ENCODE measurements around the gene CPXM1. TPM values are rescaled to one million over a fixed set of nuclear protein-coding genes. Genes with fewer than 3 reads are reported as not detected.

CPXM1 gene
- total RNA-seq, 1 donor from 2014 or later, result 19.4 TPM

DNA sequence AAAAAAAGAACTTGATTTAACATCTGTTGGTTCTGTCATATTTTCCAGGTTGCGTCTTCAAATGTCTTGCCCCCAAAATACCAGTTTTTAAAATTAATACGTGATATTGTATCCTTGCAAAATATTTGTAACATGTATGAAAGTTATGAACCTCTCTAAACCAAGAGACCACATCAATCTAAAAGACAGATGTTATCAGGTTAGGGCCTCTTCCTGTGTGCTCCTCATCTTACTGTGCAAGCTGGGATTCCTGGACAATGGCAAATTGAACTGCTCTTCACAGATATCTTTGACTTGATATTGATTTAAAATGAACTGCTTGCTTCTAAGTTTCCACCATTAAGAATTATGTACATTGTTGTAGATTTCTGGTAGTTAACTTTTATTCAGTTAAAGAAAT is 25.3 kb upstream of the CPXM1 start:
- intact Hi-C loops (cut with DNase I), result no loop called here
- peaks cover 15% of the 10 kb centered on the region for H3K4me1 ChIP-seq
- no peak overlapping the region for H3K27ac ChIP-seq
- no peak overlapping the region for H3K4me3 ChIP-seq
- no peaks in the 10 kb centered on the region for H3K27me3 ChIP-seq
- no peaks in the 10 kb centered on the region for H3K9me3 ChIP-seq
- no peak for TF ChIP-seq POLR2AphosphoS5 (IDR thresholded peaks at IDR 0.05; ENCODE audit: insufficient read depth in 1 of 2, low read depth in 1 of 2)
- no peak for DNase-seq (ENCODE audit: extremely low spot score in 2 of 2)
- H3K36me3 ChIP-seq, result no peaks in the 10 kb centered on the region

DNA sequence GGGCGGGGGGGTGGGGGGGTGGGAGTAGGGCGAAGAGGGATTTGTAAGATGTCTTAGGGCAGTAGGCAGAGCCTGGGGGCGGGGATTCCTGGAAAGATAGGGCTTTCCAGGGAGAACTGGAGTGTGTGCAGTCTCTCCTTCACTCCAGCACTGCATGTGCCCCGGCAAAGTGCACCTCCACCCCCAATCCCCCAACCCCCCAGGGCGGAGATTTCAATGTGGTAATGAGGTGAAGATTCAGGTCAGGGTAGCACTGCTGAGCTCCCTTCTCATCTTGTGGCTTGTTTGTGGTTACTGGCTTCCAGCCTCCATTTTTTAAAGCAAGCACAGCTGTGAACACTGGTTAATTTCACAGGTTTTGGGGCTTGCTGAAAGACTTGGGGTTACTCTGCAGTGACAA is 21.6 kb upstream of the CPXM1 start:
- DNase-seq (ENCODE audit: extremely low spot score in 2 of 2), result peak in 1 of 2 donors; percentile 81
- Histone ChIP-seq H3K27ac (no peak overlapping the region), H3K27me3 (no peaks in the 10 kb centered on the region), H3K4me1 (peaks cover 23% of the 10 kb centered on the region), H3K36me3 (no peaks in the 10 kb centered on the region), H3K9me3 (no peaks in the 10 kb centered on the region), H3K4me3 (peak overlapping the region in 1 of 2 donors; percentile 19)
- intact Hi-C loops (cut with DNase I), result no loop called here
- TF ChIP-seq POLR2AphosphoS5 (IDR thresholded peaks at IDR 0.05; ENCODE audit: insufficient read depth in 1 of 2, low read depth in 1 of 2) (no peak), POLR2A (IDR thresholded peaks at IDR 0.05) (no peak)
- TF ChIP-seq, protein P1, sequence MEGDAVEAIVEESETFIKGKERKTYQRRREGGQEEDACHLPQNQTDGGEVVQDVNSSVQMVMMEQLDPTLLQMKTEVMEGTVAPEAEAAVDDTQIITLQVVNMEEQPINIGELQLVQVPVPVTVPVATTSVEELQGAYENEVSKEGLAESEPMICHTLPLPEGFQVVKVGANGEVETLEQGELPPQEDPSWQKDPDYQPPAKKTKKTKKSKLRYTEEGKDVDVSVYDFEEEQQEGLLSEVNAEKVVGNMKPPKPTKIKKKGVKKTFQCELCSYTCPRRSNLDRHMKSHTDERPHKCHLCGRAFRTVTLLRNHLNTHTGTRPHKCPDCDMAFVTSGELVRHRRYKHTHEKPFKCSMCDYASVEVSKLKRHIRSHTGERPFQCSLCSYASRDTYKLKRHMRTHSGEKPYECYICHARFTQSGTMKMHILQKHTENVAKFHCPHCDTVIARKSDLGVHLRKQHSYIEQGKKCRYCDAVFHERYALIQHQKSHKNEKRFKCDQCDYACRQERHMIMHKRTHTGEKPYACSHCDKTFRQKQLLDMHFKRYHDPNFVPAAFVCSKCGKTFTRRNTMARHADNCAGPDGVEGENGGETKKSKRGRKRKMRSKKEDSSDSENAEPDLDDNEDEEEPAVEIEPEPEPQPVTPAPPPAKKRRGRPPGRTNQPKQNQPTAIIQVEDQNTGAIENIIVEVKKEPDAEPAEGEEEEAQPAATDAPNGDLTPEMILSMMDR (IDR thresholded peaks at IDR 0.05), result no peak

DNA sequence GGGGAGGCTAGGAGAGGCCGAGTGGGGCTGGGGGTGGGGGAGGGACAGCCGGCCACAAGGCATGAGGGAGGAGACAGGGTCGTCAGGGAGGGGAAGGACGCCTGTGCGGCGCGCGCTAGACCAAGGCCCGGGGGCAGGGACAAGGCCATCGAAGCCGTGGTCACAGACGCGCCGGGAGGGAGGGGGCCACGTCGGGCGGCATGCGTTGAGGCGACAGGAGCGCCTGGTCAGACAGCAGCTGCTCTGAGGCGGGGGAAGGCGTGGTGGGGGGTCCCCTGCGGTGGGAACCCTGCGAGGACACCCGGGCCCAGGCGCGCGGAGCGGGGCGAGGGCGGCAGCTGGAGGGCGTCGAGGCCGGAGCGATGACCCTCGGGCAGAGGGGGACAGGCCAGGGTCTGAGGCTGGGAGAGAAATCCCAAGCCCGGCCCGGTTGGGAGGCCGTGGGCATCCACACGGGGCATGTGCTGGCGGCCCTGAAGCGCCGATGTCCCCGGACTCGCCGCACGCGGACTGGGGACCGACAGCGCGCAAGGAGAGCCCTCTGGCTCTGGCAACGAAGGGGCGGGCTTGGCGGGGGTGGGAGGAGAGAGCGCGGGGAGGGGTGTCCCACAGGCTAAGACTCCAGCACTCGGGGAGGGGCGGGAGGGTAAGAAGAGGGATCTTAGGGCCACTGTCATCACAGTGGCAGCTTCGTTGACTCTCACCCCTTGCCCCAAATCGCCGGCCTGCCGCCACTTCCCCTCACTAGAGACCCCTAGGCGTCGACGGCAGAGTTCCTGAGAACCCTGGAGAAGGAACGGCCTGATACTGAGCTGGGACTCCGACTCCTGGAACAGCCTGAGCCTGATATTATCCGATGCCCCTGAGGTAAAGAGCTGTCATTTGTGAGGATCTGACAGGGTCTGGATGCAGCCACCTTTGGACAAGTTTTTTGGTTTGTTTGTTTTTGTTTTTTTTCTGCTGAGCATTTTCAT is 20.8 kb upstream of the CPXM1 start:
- DNase-seq (ENCODE audit: extremely low spot score in 2 of 2), result no peak
- intact Hi-C loops (cut with DNase I), result no loop called here
- H3K9me3 ChIP-seq, result no peaks in the 10 kb centered on the region
- TF ChIP-seq POLR2A (IDR thresholded peaks at IDR 0.05) (no peak), POLR2AphosphoS5 (IDR thresholded peaks at IDR 0.05; ENCODE audit: insufficient read depth in 1 of 2, low read depth in 1 of 2) (no peak)
- TF ChIP-seq, protein P1 (IDR thresholded peaks at IDR 0.05), result no peak
- no peaks in the 10 kb centered on the region for H3K36me3 ChIP-seq
- H3K27me3 ChIP-seq, result no peaks in the 10 kb centered on the region
- H3K4me3 ChIP-seq, result peak overlapping the region in 1 of 2 donors; percentile 19
- H3K27ac ChIP-seq, result peak overlapping the region; percentile 59
- H3K4me1 ChIP-seq, result peaks cover 32% of the 10 kb centered on the region

DNA sequence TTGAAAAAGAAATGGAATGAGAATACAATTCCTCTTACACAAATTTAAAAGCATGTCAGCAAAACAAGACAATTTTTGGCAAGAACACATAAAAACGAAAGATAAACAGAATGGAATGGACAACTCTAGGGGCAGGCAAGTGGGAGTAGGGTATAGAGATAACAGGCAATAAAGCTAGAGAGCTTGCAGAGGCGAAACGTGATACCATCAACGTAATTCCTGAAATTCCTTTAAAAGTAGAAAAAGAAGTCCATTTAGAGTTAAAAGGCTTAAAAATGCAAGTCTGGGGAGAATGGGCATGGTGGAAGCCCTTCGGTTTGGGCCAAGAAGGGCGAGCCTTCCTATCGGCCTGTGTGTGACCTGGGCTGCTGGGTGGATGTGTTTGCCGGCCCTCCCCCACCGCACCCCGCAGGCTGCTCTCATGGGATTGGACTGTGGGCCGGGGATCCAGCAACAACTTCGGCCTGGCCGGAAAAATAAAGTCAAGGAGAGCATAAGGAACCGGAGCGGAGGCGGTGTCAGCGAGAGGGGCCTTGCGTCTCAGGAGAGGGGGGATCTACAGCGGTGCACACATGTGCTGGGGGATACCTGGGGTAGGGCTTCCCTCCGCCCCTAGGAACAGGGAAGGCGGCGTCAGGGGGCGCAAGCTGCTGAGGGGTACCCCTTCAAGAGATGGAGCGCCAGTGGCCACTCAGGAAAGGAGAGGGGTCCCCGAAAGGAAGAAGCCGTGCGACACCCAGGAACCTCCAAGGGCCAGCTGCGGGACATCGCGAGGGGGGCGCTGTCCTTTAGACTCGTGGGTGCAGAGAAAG is 19.9 kb upstream of the CPXM1 start:
- Histone ChIP-seq H3K27me3 (no peaks in the 10 kb centered on the region), H3K27ac (peak overlapping the region; percentile 59), H3K4me3 (peak overlapping the region; percentile 19 to 28), H3K36me3 (no peaks in the 10 kb centered on the region), H3K9me3 (no peaks in the 10 kb centered on the region), H3K4me1 (peaks cover 38% of the 10 kb centered on the region)
- intact Hi-C loops (cut with DNase I), result no loop called here
- no peak for DNase-seq (ENCODE audit: extremely low spot score in 2 of 2)
- TF ChIP-seq, protein P1 (IDR thresholded peaks at IDR 0.05), result no peak
- no peak for TF ChIP-seq POLR2A (IDR thresholded peaks at IDR 0.05)
- no peak for TF ChIP-seq POLR2AphosphoS5 (IDR thresholded peaks at IDR 0.05; ENCODE audit: insufficient read depth in 1 of 2, low read depth in 1 of 2)

DNA sequence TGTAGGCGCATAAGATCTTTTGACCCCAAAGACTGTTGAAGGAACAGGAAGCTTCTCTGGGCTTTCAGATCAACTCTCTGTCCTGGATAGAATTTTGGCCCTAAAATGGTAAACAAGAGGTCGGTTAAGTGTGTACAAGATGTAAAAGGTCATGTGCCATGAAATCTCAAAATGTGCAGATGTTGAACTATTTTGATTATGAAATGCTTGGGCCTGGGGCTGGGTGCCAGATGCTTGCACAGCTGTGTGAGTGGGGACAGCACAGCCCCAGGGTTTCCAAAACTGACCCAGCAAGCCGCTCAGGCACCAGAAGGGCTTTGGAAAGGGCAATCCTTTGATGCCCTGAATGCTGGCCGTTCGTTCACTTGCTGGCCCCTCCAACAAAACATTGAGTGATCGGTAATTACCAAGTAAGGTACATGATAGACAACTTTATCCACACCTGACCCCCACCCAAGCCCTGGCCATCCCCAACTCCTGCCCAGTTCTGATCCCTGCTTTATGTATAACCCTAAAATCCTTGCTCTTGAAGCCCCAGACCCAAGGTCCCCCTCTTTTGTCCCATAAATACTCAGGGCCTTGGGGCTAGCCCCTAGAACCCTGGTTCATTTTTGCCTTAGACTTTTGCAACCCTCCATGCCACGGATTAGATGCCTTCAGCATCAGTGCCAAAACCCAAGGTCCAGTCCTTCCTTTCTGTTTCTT is 17.6 kb upstream of the CPXM1 start:
- Histone ChIP-seq H3K27ac (peak overlapping the region; percentile 59), H3K36me3 (no peaks in the 10 kb centered on the region), H3K9me3 (no peaks in the 10 kb centered on the region), H3K4me3 (no peak overlapping the region), H3K4me1 (peaks cover 49% of the 10 kb centered on the region), H3K27me3 (no peaks in the 10 kb centered on the region)
- DNase-seq (ENCODE audit: extremely low spot score in 2 of 2), result peak; percentile 25 to 64
- TF ChIP-seq, protein P1 (IDR thresholded peaks at IDR 0.05), result no peak
- intact Hi-C loops (cut with DNase I), result no loop called here

Data from vagina (tissue), 2 donors.